ENCODE results near the gene DLGAP3.

GRCh38 chr1:34928066-34928696 is 1.3 kb downstream of the DLGAP3 start:
- TF ChIP-seq, protein P1, sequence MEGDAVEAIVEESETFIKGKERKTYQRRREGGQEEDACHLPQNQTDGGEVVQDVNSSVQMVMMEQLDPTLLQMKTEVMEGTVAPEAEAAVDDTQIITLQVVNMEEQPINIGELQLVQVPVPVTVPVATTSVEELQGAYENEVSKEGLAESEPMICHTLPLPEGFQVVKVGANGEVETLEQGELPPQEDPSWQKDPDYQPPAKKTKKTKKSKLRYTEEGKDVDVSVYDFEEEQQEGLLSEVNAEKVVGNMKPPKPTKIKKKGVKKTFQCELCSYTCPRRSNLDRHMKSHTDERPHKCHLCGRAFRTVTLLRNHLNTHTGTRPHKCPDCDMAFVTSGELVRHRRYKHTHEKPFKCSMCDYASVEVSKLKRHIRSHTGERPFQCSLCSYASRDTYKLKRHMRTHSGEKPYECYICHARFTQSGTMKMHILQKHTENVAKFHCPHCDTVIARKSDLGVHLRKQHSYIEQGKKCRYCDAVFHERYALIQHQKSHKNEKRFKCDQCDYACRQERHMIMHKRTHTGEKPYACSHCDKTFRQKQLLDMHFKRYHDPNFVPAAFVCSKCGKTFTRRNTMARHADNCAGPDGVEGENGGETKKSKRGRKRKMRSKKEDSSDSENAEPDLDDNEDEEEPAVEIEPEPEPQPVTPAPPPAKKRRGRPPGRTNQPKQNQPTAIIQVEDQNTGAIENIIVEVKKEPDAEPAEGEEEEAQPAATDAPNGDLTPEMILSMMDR (IDR thresholded peaks at IDR 0.05), result no peak
- TF ChIP-seq POLR2A (IDR thresholded peaks at IDR 0.05; ENCODE audit: low read depth) (no peak), EP300 (IDR thresholded peaks at IDR 0.05) (no peak)

Data from esophagus muscularis mucosa (tissue), 4 donors.